Endothelial cell of umbilical vein (primary cell): ENCODE measurements around the gene ALKBH5. TPM values are rescaled to one million over a fixed set of nuclear protein-coding genes. Genes with fewer than 3 reads are reported as not detected.

Experiments used
- BruUV-seq: library from RNA; stranded (reverse); fragments of 400-500 nt; replicated peaks from 2 replicates; lab custom pipeline; 2021; lab: Mats Ljungman, UMichigan
- CTCF ChIA-PET: fragments of 300-600, 350-600 bp; sonication (Branson Sonifier 250); formaldehyde crosslinking; loops from one replicate; lab custom pipeline; 2021; ENCODE audit warnings: antibody characterized with exemption, inconsistent platforms; lab: Charles Lee
- POLR2A ChIA-PET: fragments of 300-600, 350-600 bp; sonication (Branson Sonifier 250); formaldehyde crosslinking; loops from one replicate; lab custom pipeline; 2021; ENCODE audit warnings: antibody characterized with exemption, inconsistent platforms; lab: Charles Lee
- DNase-seq: peaks from one replicate; pipeline ENCODE4 v3.0.0-alpha.2; 2011; ENCODE audit warnings: low read depth, low spot score
- FAIRE-seq: peaks from 2 replicates; lab custom pipeline; 2011; peaks lifted over from hg19 to GRCh38; lab: Jason Lieb, UNC
- H2AFZ ChIP-seq: 2 replicates; pipeline ENCODE4 v1.6.0; 2012; ENCODE audit warnings: low read depth, low read length, control low read depth, inconsistent platforms
- H3K27ac ChIP-seq: 2 replicates; pipeline ENCODE4 v1.5.1; 2011; ENCODE audit warnings: low read depth, mild to moderate bottlenecking, control low read depth, low read length, moderate library complexity; ENCODE audit not compliant: insufficient read depth
- H3K27me3 ChIP-seq, 2 experiments: 2 replicates each; pipeline versions ENCODE4 v1.6.0 to v1.6.1; 2011; ENCODE audit warnings: low read length in 2 of 2, mixed read lengths in 1 of 2; ENCODE audit not compliant: control insufficient read depth in 2 of 2, insufficient read depth in 2 of 2
- H3K36me3 ChIP-seq, 2 experiments: 2 replicates in 1 of 2; 3 replicates in 1 of 2; pipeline ENCODE4 v1.5.1; 2011; ENCODE audit warnings: low read length in 2 of 2, mild to moderate bottlenecking in 1 of 2, moderate library complexity in 1 of 2; ENCODE audit not compliant: control insufficient read depth in 2 of 2, insufficient read depth in 2 of 2; ENCODE audit errors: extremely low read depth in 1 of 2
- H3K4me1 ChIP-seq: 3 replicates; pipeline ENCODE4 v1.5.1; 2011; ENCODE audit warnings: mild to moderate bottlenecking, low read length; ENCODE audit not compliant: control insufficient read depth, insufficient read depth; ENCODE audit errors: extremely low read depth
- H3K4me2 ChIP-seq: 2 replicates; pipeline ENCODE4 v1.6.1; 2011; ENCODE audit warnings: low read length, control low read depth, mixed read lengths; ENCODE audit not compliant: insufficient read depth
- H3K4me3 ChIP-seq, 3 experiments: fragments of 200-600 bp in 1 of 3; sonication (generic), shearing (Covaris generic) in 1 of 3; replicated peaks in 1 of 3; 2 replicates each; pipeline ENCODE4 v1.5.1; 2011 to 2016; ENCODE audit warnings: control low read depth in 3 of 3, low read length in 3 of 3, mild to moderate bottlenecking in 2 of 3, inconsistent platforms in 1 of 3, low read depth in 1 of 3, moderate library complexity in 1 of 3; ENCODE audit not compliant: insufficient read depth in 1 of 3
- H3K79me2 ChIP-seq: 2 replicates; pipeline ENCODE4 v1.6.0; 2012; ENCODE audit warnings: low read length, inconsistent platforms; ENCODE audit not compliant: control insufficient read depth, insufficient read depth
- H3K9ac ChIP-seq: replicated peaks from 2 replicates; pipeline ENCODE3; 2011; ENCODE audit warnings: low read length, control low read depth; ENCODE audit not compliant: insufficient read depth; ENCODE audit errors: extremely low read depth
- H3K9me1 ChIP-seq: replicated peaks from 3 replicates; pipeline ENCODE4 v1.6.0; 2011; ENCODE audit warnings: mild to moderate bottlenecking, low read length; ENCODE audit not compliant: control insufficient read depth, insufficient read depth; ENCODE audit errors: extremely low read depth
- H3K9me3 ChIP-seq: replicated peaks from 2 replicates; pipeline ENCODE4 v1.5.1; 2012; ENCODE audit warnings: low read length, inconsistent platforms; ENCODE audit not compliant: control insufficient read depth, insufficient read depth
- H4K20me1 ChIP-seq: replicated peaks from 2 replicates; pipeline ENCODE3; 2011; ENCODE audit warnings: mild to moderate bottlenecking, low read length; ENCODE audit not compliant: control insufficient read depth, insufficient read depth; ENCODE audit errors: extremely low read depth
- CTCF ChIP-seq, 2 donors: IDR thresholded peaks; 1 replicate in 1 of 2; 2 replicates in 1 of 2; pipeline ENCODE4 v1.5.1; 2011; ENCODE audit warnings: low read length in 2 of 2, mild to moderate bottlenecking in 2 of 2, moderate library complexity in 2 of 2, control low read depth in 1 of 2, inconsistent platforms in 1 of 2, low read depth in 1 of 2; ENCODE audit not compliant: insufficient read depth in 1 of 2; ENCODE audit errors: extremely low read depth in 1 of 2
- EZH2 ChIP-seq: IDR thresholded peaks from 2 replicates; pipeline ENCODE4 v1.6.1; 2012; ENCODE audit warnings: borderline replicate concordance, low read depth, mild to moderate bottlenecking, moderate library complexity, low read length, inconsistent platforms; ENCODE audit not compliant: severe bottlenecking
- FOS ChIP-seq: IDR thresholded peaks from 2 replicates; pipeline ENCODE4 v1.6.1; 2011; ENCODE audit warnings: mild to moderate bottlenecking, low read length, moderate library complexity, borderline replicate concordance; ENCODE audit not compliant: insufficient read depth
- GATA2 ChIP-seq: IDR thresholded peaks from 2 replicates; pipeline ENCODE4 v1.7.0; 2011; ENCODE audit warnings: low read depth, mild to moderate bottlenecking, moderate library complexity, mixed read lengths, low read length; ENCODE audit not compliant: insufficient read length, insufficient read depth
- JUN ChIP-seq: IDR thresholded peaks from 2 replicates; pipeline ENCODE4 v1.6.1; 2011; ENCODE audit warnings: borderline replicate concordance, low read depth; ENCODE audit not compliant: insufficient read length, insufficient read depth
- MAX ChIP-seq: IDR thresholded peaks from 2 replicates; pipeline ENCODE4 v1.6.1; 2011; ENCODE audit not compliant: insufficient read depth, insufficient read length
- MYC ChIP-seq: IDR thresholded peaks from one replicate; pipeline ENCODE4 v1.6.1; 2011; ENCODE audit warnings: mild to moderate bottlenecking, low read depth, low read length
- POLR2A ChIP-seq: IDR thresholded peaks from 2 replicates; pipeline ENCODE4 v1.6.1; 2012; ENCODE audit warnings: low read depth, mild to moderate bottlenecking, control low read depth, low read length
- POLR2AphosphoS5 ChIP-seq: IDR thresholded peaks from 2 replicates; pipeline ENCODE4 v1.6.1; 2012; ENCODE audit warnings: low read depth, mild to moderate bottlenecking, control low read depth, low read length, moderate library complexity; ENCODE audit not compliant: insufficient read depth
- dilution Hi-C: fragments of 300-500 bp; cut with MboI; formaldehyde crosslinking; loops from one replicate; pipeline ENCODE4 v1.15.0; 2019; ENCODE audit warnings: low sequenced_read_pairs; ENCODE audit not compliant: extremely low pct_ligation_motif_present
- intact Hi-C: fragments of 100-400 bp; cut with micrococcal nuclease; formaldehyde crosslinking; loops from one replicate; pipeline ENCODE4 v1.10.0; 2022
- polyA plus RNA-seq, 4 experiments: library from polyadenylated mRNA; depleted of rRNA in 3 of 4; stranded (reverse) in 3 of 4; unstranded in 1 of 4; fragments of >200 nt; gene quantifications; 2 replicates each; pipeline versions ENCODE4 v1.2.1 to v1.2.3, GENCODE V29; 2011 to 2012; ENCODE audit warnings: missing spikeins in 1 of 4
- total RNA-seq: library from RNA; stranded (reverse); gene quantifications from 2 replicates; pipeline ENCODE4 v1.2.3, GENCODE V29; 2021

Gene ALKBH5
- total and polyA plus RNA-seq, 2 donors (not counting 3 experiments of a cell fraction or from before 2014, with no cell fraction given), result 55.3 to 71.0 TPM

- no peak for DNase-seq
- H3K9me1 ChIP-seq, result no peaks in the 10 kb centered on the region
- H3K4me2 ChIP-seq, result no peak overlapping the region
- H3K4me1 ChIP-seq, result peaks cover 9% of the 10 kb centered on the region
- no peak overlapping the region for H2AFZ ChIP-seq
- CTCF ChIA-PET, result no interaction called here
- no peak for TF ChIP-seq FOS
- no peak for TF ChIP-seq EZH2
- TF ChIP-seq GATA2, result no peak
- no peak for TF ChIP-seq CTCF (IDR thresholded peaks at IDR 0.05; ENCODE audit: extremely low read depth in 1 of 2, insufficient read depth in 1 of 2, low read depth in 1 of 2, low read length in 2 of 2)
- TF ChIP-seq POLR2A, result no peak
- TF ChIP-seq MAX, result no peak
- no peak for TF ChIP-seq POLR2AphosphoS5
- no peak for TF ChIP-seq MYC
- no peak for TF ChIP-seq JUN
- no peak overlapping the region for H3K9ac ChIP-seq
- H4K20me1 ChIP-seq, result no peaks in the 10 kb centered on the region
- dilution Hi-C loops (no loop called here), intact Hi-C loops (no loop called here)
- no peak for FAIRE-seq
- POLR2A ChIA-PET, result no interaction called here
- H3K27ac ChIP-seq, result no peak overlapping the region
- H3K36me3 ChIP-seq, result peaks cover 4 to 60% of the 10 kb centered on the region in 2 experiments
- H3K9me3 ChIP-seq, result no peaks in the 10 kb centered on the region
- no peaks in the 10 kb centered on the region for H3K27me3 ChIP-seq
- no peak overlapping the region for H3K4me3 ChIP-seq
- BruUV-seq, result no TSS peak
- H3K79me2 ChIP-seq, result peaks cover 23% of the 10 kb centered on the region
These were observed 71.4 kb downstream of the ALKBH5 start for GRCh38 chr17:18254888-18255649.
